GM23248 (cell line): Measurements from ENCODE around the gene SNUPN.

Source experiments
- EZH2 ChIP-seq: fragments of 200-600 bp; sonication (generic); IDR thresholded peaks from 2 replicates; pipeline ENCODE4 v1.6.1; 2018; ENCODE audit warnings: antibody characterized with exemption, mild to moderate bottlenecking; ENCODE audit not compliant: insufficient read depth, poor library complexity, severe bottlenecking
- EZH2phosphoT487 ChIP-seq: fragments of 200-600 bp; sonication (generic); IDR thresholded peaks from 2 replicates; pipeline ENCODE4 v1.6.1; 2018; ENCODE audit warnings: antibody characterized with exemption, moderate library complexity, mild to moderate bottlenecking, low read depth; ENCODE audit not compliant: insufficient read depth

DNA sequence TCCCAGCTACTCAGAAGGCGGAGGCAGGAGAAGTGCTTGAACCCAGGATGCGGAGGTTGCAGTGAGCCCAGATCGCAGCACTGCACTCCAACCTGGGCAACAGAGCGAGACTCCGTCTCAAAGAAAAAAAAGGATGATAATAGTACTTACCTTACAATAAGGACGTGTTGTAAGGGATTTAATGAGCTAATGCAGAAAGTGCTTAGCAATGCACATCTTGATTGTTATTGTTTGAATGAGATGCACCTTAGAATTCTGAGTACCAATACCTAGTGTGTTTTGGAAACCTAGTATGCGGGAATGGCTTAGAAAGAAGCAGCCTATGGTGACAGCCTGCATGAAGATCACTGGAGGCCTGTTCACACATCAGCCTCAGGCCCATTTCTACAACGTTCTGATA, 19.5 kb downstream of the SNUPN start:
- no peak for TF ChIP-seq EZH2phosphoT487
- TF ChIP-seq EZH2 = no peak
